OCI-LY1 (cell line): ENCODE measurements around the gene KIAA1328.

Source experiments
- H2AFZ ChIP-seq: fragments of 200-600 bp; sonication (generic), shearing (Covaris generic); 2 replicates; pipeline ENCODE4 v1.6.0; 2014; ENCODE audit warnings: antibody characterized with exemption, mild to moderate bottlenecking, low read length
- H3F3A ChIP-seq: fragments of 200-600 bp; sonication (generic), shearing (Covaris generic); 2 replicates; pipeline ENCODE4 v1.6.0; 2014; ENCODE audit warnings: mild to moderate bottlenecking, antibody characterized with exemption, low read length, moderate library complexity; ENCODE audit not compliant: insufficient read depth
- H3K27ac ChIP-seq: fragments of 200-600 bp; sonication (generic); 2 replicates; pipeline ENCODE4 v1.5.1; 2014; ENCODE audit warnings: low read length, mixed run types, mild to moderate bottlenecking, low read depth; ENCODE audit not compliant: poor library complexity, severe bottlenecking
- H3K27me3 ChIP-seq: fragments of 200-600 bp; sonication (generic); 2 replicates; pipeline ENCODE4 v1.6.0; 2014; ENCODE audit warnings: antibody characterized with exemption, mild to moderate bottlenecking, low read length, moderate library complexity; ENCODE audit not compliant: insufficient read depth
- H3K36me3 ChIP-seq: fragments of 200-600 bp; sonication (generic); 2 replicates; pipeline ENCODE4 v1.6.1; 2014; ENCODE audit warnings: mild to moderate bottlenecking, antibody characterized with exemption, low read length, moderate library complexity, mixed read lengths; ENCODE audit not compliant: insufficient read depth
- H3K4me1 ChIP-seq: fragments of 200-600 bp; sonication (generic); 2 replicates; pipeline ENCODE4 v1.5.1; 2014; ENCODE audit warnings: mild to moderate bottlenecking, low read length, moderate library complexity; ENCODE audit not compliant: insufficient read depth, severe bottlenecking
- H3K4me2 ChIP-seq: fragments of 200-600 bp; sonication (generic), shearing (Covaris generic); 2 replicates; pipeline ENCODE4 v1.6.1; 2014; ENCODE audit warnings: low read length
- H3K4me3 ChIP-seq: fragments of 200-600 bp; sonication (generic); 2 replicates; pipeline ENCODE4 v1.5.1; 2014; ENCODE audit warnings: low read length, low read depth, mild to moderate bottlenecking, mixed read lengths; ENCODE audit not compliant: poor library complexity, severe bottlenecking
- H3K79me2 ChIP-seq: fragments of 200-600 bp; shearing (Covaris generic); 2 replicates; pipeline ENCODE4 v1.6.1; 2016; ENCODE audit warnings: mixed run types, low read length, mixed read lengths; ENCODE audit not compliant: insufficient read depth
- H3K9ac ChIP-seq: fragments of 200-600 bp; sonication (generic), shearing (Covaris generic); 2 replicates; pipeline ENCODE4 v1.6.1; 2014; ENCODE audit warnings: mild to moderate bottlenecking, low read length, mixed read lengths
- H3K9me2 ChIP-seq: fragments of 200-600 bp; sonication (generic), shearing (Covaris generic); 2 replicates; pipeline ENCODE4 v1.6.1; 2014; ENCODE audit warnings: low read depth, mild to moderate bottlenecking, low read length, mixed read lengths
- H3K9me3 ChIP-seq: fragments of 200-600 bp; shearing (Covaris generic); 2 replicates; pipeline ENCODE4 v1.6.1; 2014; ENCODE audit warnings: low read length, mixed read lengths
- H4K20me1 ChIP-seq: fragments of 200-600 bp; sonication (generic), shearing (Covaris generic); 2 replicates; pipeline ENCODE4 v1.6.0; 2016; ENCODE audit warnings: mild to moderate bottlenecking, low read length; ENCODE audit not compliant: insufficient read depth
- CTCF ChIP-seq: fragments of 200-600 bp; sonication (generic), shearing (Covaris generic); IDR thresholded peaks from 2 replicates; pipeline ENCODE4 v1.5.1; 2017; ENCODE audit warnings: mild to moderate bottlenecking, antibody characterized with exemption, low read length, moderate library complexity, mixed read lengths
- EZH2 ChIP-seq: fragments of 200-600 bp; sonication (generic), shearing (Covaris generic); IDR thresholded peaks from 2 replicates; pipeline ENCODE4 v1.8.0; 2017; ENCODE audit warnings: borderline replicate concordance, mixed run types, mild to moderate bottlenecking, antibody characterized with exemption, low read length, moderate library complexity, mixed read lengths

The KIAA1328 gene

GRCh38 chr18:36798738-36799473, 30.0 kb upstream of the KIAA1328 start:
- no peaks in the 10 kb centered on the region for H3K4me1 ChIP-seq
- no peaks in the 10 kb centered on the region for H3K9me3 ChIP-seq
- no peak overlapping the region for H3K4me3 ChIP-seq
- TF ChIP-seq EZH2 = no peak
- no peak for TF ChIP-seq CTCF
- no peak overlapping the region for H3K27ac ChIP-seq
- H3K79me2 ChIP-seq = no peaks in the 10 kb centered on the region
- H3F3A ChIP-seq = no peaks in the 10 kb centered on the region
- no peaks in the 10 kb centered on the region for H4K20me1 ChIP-seq
- H3K9me2 ChIP-seq = no peaks in the 10 kb centered on the region
- no peak overlapping the region for H3K9ac ChIP-seq
- H3K27me3 ChIP-seq = no peaks in the 10 kb centered on the region
- no peak overlapping the region for H2AFZ ChIP-seq
- H3K36me3 ChIP-seq = peaks cover 92% of the 10 kb centered on the region
- no peak overlapping the region for H3K4me2 ChIP-seq

DNA sequence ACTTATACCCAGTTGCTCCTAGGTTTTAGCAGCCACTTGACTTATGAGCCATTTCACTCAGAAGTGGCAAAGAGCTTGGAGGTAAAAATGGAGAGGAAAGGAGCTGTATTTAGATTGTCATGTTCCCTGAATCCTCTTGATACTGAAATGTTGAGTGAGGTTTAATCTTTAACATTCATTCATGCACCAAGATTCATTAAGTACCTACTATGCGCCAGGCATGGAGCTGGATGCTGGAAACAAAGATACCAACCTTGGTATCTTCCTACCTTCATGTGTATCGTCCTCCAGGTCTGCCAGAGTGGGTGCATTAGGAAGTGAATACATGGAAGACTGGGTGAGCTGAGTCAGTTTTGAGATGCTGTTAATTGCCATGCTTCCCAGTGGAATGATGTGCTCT, 23.8 kb upstream of the KIAA1328 start:
- no peak overlapping the region for H3K4me2 ChIP-seq
- no peaks in the 10 kb centered on the region for H3K4me1 ChIP-seq
- H3K9ac ChIP-seq = no peak overlapping the region
- H3F3A ChIP-seq = no peaks in the 10 kb centered on the region
- no peaks in the 10 kb centered on the region for H3K27me3 ChIP-seq
- H3K9me2 ChIP-seq = no peaks in the 10 kb centered on the region
- H3K27ac ChIP-seq = no peak overlapping the region
- H2AFZ ChIP-seq = no peak overlapping the region
- H3K36me3 ChIP-seq = peaks cover 72% of the 10 kb centered on the region
- no peak overlapping the region for H3K4me3 ChIP-seq
- no peaks in the 10 kb centered on the region for H4K20me1 ChIP-seq
- H3K79me2 ChIP-seq = no peaks in the 10 kb centered on the region
- no peaks in the 10 kb centered on the region for H3K9me3 ChIP-seq
- TF ChIP-seq EZH2 = no peak

- no peak overlapping the region for H2AFZ ChIP-seq
- H3K4me1 ChIP-seq = no peaks in the 10 kb centered on the region
- peaks cover 58% of the 10 kb centered on the region for H3K36me3 ChIP-seq
- H3K4me2 ChIP-seq = no peak overlapping the region
- H3K79me2 ChIP-seq = no peaks in the 10 kb centered on the region
- no peaks in the 10 kb centered on the region for H3K9me2 ChIP-seq
- no peak overlapping the region for H3K4me3 ChIP-seq
- no peaks in the 10 kb centered on the region for H3K27me3 ChIP-seq
- H4K20me1 ChIP-seq = no peaks in the 10 kb centered on the region
- TF ChIP-seq EZH2 (no peak), CTCF (no peak)
- no peak overlapping the region for H3K9ac ChIP-seq
- no peaks in the 10 kb centered on the region for H3F3A ChIP-seq
- no peak overlapping the region for H3K27ac ChIP-seq
- no peaks in the 10 kb centered on the region for H3K9me3 ChIP-seq
These were observed 20.2 kb upstream of the KIAA1328 start for GRCh38 chr18:36808681-36809080.
